Mesenchymal stem cell (in vitro differentiated cells and primary cell): ENCODE measurements around the gene ADAMTS18.

ENCODE experiments used
- DNase-seq: peaks from one replicate; pipeline ENCODE4 v3.0.0-alpha.2; 2013
- H2AFZ ChIP-seq: one replicate; pipeline ENCODE4 v1.6.1; 2013; ENCODE audit warnings: low read depth, mild to moderate bottlenecking, control low read depth, inconsistent platforms, low read length, moderate library complexity
- H2AK5ac ChIP-seq: 2 replicates; pipeline ENCODE4 v1.6.1; 2013; ENCODE audit warnings: low read length, moderate library complexity, mild to moderate bottlenecking, inconsistent platforms; ENCODE audit not compliant: severe bottlenecking
- H2BK120ac ChIP-seq: one replicate; pipeline ENCODE4 v1.6.1; 2013; ENCODE audit warnings: low read depth, mild to moderate bottlenecking, inconsistent platforms, low read length, moderate library complexity
- H2BK12ac ChIP-seq, 2 experiments: one replicate each; pipeline ENCODE4 v1.6.1; 2013; ENCODE audit warnings: inconsistent platforms in 2 of 2, low read length in 2 of 2, mild to moderate bottlenecking in 2 of 2, moderate library complexity in 2 of 2, control low read depth in 1 of 2
- H2BK15ac ChIP-seq: one replicate; pipeline ENCODE4 v1.6.1; 2013; ENCODE audit warnings: mild to moderate bottlenecking, low read depth, inconsistent platforms; ENCODE audit not compliant: poor library complexity, severe bottlenecking
- H2BK5ac ChIP-seq: 2 replicates; pipeline ENCODE4 v1.6.1; 2013; ENCODE audit warnings: low read depth, mild to moderate bottlenecking, low read length, control low read depth, inconsistent platforms; ENCODE audit not compliant: poor library complexity, severe bottlenecking
- H3K14ac ChIP-seq, 2 experiments: one replicate each; pipeline ENCODE4 v1.6.1; 2013; ENCODE audit warnings: inconsistent platforms in 2 of 2, low read length in 2 of 2, control low read depth in 1 of 2, mild to moderate bottlenecking in 1 of 2, moderate library complexity in 1 of 2
- H3K18ac ChIP-seq, 2 experiments: one replicate each; pipeline ENCODE4 v1.6.1; 2013; ENCODE audit warnings: inconsistent platforms in 2 of 2, low read length in 2 of 2, control low read depth in 1 of 2, low read depth in 1 of 2, mild to moderate bottlenecking in 1 of 2
- H3K23ac ChIP-seq, 2 experiments: one replicate each; pipeline ENCODE4 v1.6.1; 2013; ENCODE audit warnings: inconsistent platforms in 2 of 2, low read length in 2 of 2, mild to moderate bottlenecking in 2 of 2, moderate library complexity in 2 of 2, control low read depth in 1 of 2
- H3K27ac ChIP-seq: 2 replicates; pipeline ENCODE4 v1.5.1; 2013; ENCODE audit warnings: mild to moderate bottlenecking, moderate library complexity, low read length, control low read depth, inconsistent platforms; ENCODE audit not compliant: poor library complexity, severe bottlenecking
- H3K27me3 ChIP-seq, 2 experiments: 2 replicates each; pipeline versions ENCODE4 v1.6.1 to v1.7.0; 2013; ENCODE audit warnings: low read length in 2 of 2, mild to moderate bottlenecking in 2 of 2, moderate library complexity in 2 of 2, control low read depth in 1 of 2, inconsistent platforms in 1 of 2; ENCODE audit not compliant: control insufficient read depth in 1 of 2, insufficient read depth in 1 of 2
- H3K36me3 ChIP-seq, 2 experiments: 2 replicates each; pipeline versions ENCODE4 v1.6.1 to v1.7.0; 2013; ENCODE audit warnings: low read length in 2 of 2, control low read depth in 1 of 2, inconsistent platforms in 1 of 2, low read depth in 1 of 2, mild to moderate bottlenecking in 1 of 2; ENCODE audit not compliant: insufficient read depth in 2 of 2, control insufficient read depth in 1 of 2
- H3K4ac ChIP-seq, 2 experiments: one replicate each; pipeline ENCODE4 v1.6.1; 2013; ENCODE audit warnings: inconsistent platforms in 2 of 2, low read length in 2 of 2, mild to moderate bottlenecking in 2 of 2, moderate library complexity in 2 of 2, control low read depth in 1 of 2, low read depth in 1 of 2
- H3K4me1 ChIP-seq: 2 replicates; pipeline ENCODE4 v1.6.1; 2013; ENCODE audit warnings: low read depth, low read length, control low read depth; ENCODE audit not compliant: control insufficient read depth, insufficient read depth
- H3K4me2 ChIP-seq: 2 replicates; pipeline ENCODE4 v1.6.1; 2013; ENCODE audit warnings: low read length, mild to moderate bottlenecking, inconsistent platforms; ENCODE audit not compliant: poor library complexity, severe bottlenecking
- H3K4me3 ChIP-seq, 2 experiments: 2 replicates each; pipeline versions ENCODE4 v1.5.1 to v1.7.0; 2013; ENCODE audit warnings: low read length in 2 of 2, mild to moderate bottlenecking in 2 of 2, control low read depth in 1 of 2, low read depth in 1 of 2; ENCODE audit not compliant: insufficient read depth in 1 of 2
- H3K79me1 ChIP-seq: replicated peaks from 2 replicates; pipeline ENCODE4 v1.6.1; 2013; ENCODE audit warnings: mild to moderate bottlenecking, control low read depth, low read length, inconsistent platforms; ENCODE audit not compliant: poor library complexity, severe bottlenecking
- H3K9ac ChIP-seq: 2 replicates; pipeline ENCODE4 v1.7.0; 2013; ENCODE audit warnings: mild to moderate bottlenecking, low read length, moderate library complexity
- H3K9me3 ChIP-seq: 2 replicates; pipeline ENCODE4 v1.7.0; 2013; ENCODE audit warnings: mild to moderate bottlenecking, low read length; ENCODE audit not compliant: control insufficient read depth
- H4K8ac ChIP-seq: one replicate; pipeline ENCODE4 v1.6.1; 2013; ENCODE audit warnings: inconsistent platforms, mild to moderate bottlenecking, low read length, moderate library complexity
- H4K91ac ChIP-seq: one replicate; pipeline ENCODE4 v1.6.1; 2013; ENCODE audit warnings: mild to moderate bottlenecking, low read length, inconsistent platforms
- WGBS: methylation state at CpG from one replicate; pipeline ENCODE4 v1.1.7; 2013; ENCODE audit warnings: mixed read lengths; 5-methylcytosine and 5-hydroxymethylcytosine counted together

ADAMTS18 gene

GRCh38 chr16:77435272-77435820 lies 512 bp upstream of the ADAMTS18 start:
- Histone ChIP-seq H4K91ac (no peak overlapping the region), H3K4me2 (no peak overlapping the region), H3K4me1 (peaks cover 9% of the 10 kb centered on the region), H2AFZ (no peak overlapping the region), H2BK5ac (no peak overlapping the region), H3K4me3 (no peak overlapping the region), H3K14ac (no peak overlapping the region), H4K8ac (no peak overlapping the region), H3K27ac (no peak overlapping the region), H2BK12ac (no peak overlapping the region), H2BK120ac (no peak overlapping the region), H2BK15ac (no peak overlapping the region), H3K9me3 (no peaks in the 10 kb centered on the region), H3K18ac (no peak overlapping the region), H3K27me3 (peaks cover 52 to 60% of the 10 kb centered on the region in 2 experiments), H3K79me1 (no peaks in the 10 kb centered on the region), H2AK5ac (no peak overlapping the region), H3K36me3 (no peaks in the 10 kb centered on the region), H3K23ac (no peak overlapping the region), H3K9ac (no peak overlapping the region), H3K4ac (no peak overlapping the region)
- no peak for DNase-seq
- WGBS = 35% methylated on average over 19 of the region's 20 CpGs

- Histone ChIP-seq H2BK120ac (no peak overlapping the region), H3K79me1 (no peaks in the 10 kb centered on the region), H3K18ac (no peak overlapping the region), H3K14ac (no peak overlapping the region), H2AFZ (no peak overlapping the region), H3K4me1 (peaks cover 9% of the 10 kb centered on the region), H3K9ac (no peak overlapping the region), H2BK15ac (no peak overlapping the region), H3K4ac (no peak overlapping the region), H3K4me3 (no peak overlapping the region), H3K27me3 (peaks cover 51 to 67% of the 10 kb centered on the region in 2 experiments), H4K8ac (no peak overlapping the region), H4K91ac (no peak overlapping the region), H3K4me2 (no peak overlapping the region), H3K27ac (no peak overlapping the region), H3K9me3 (no peaks in the 10 kb centered on the region), H3K23ac (no peak overlapping the region), H3K36me3 (no peaks in the 10 kb centered on the region), H2AK5ac (no peak overlapping the region), H2BK5ac (no peak overlapping the region), H2BK12ac (no peak overlapping the region)
- DNase-seq = no peak
- 4% methylated on average over 14 of the region's 17 CpGs for WGBS
These were observed 758 bp downstream of the ADAMTS18 start for GRCh38 chr16:77434022-77434529.

GRCh38 chr16:77433146-77433545 lies 1.7 kb downstream of the ADAMTS18 start:
- Histone ChIP-seq H3K4me1 (peaks cover 9% of the 10 kb centered on the region), H3K9me3 (no peaks in the 10 kb centered on the region), H3K4me2 (no peak overlapping the region), H2BK120ac (no peak overlapping the region), H4K8ac (no peak overlapping the region), H2AK5ac (no peak overlapping the region), H3K79me1 (no peaks in the 10 kb centered on the region), H3K9ac (no peak overlapping the region), H3K18ac (no peak overlapping the region), H3K23ac (no peak overlapping the region), H3K27me3 (peaks cover 51 to 69% of the 10 kb centered on the region in 2 experiments), H2BK5ac (no peak overlapping the region), H2AFZ (no peak overlapping the region), H3K14ac (no peak overlapping the region), H3K4me3 (no peak overlapping the region), H3K36me3 (no peaks in the 10 kb centered on the region), H3K4ac (no peak overlapping the region), H4K91ac (no peak overlapping the region), H2BK12ac (no peak overlapping the region), H2BK15ac (no peak overlapping the region), H3K27ac (no peak overlapping the region)
- DNase-seq = no peak
- 74% methylated on average over 6 of the region's 6 CpGs for whole genome bisulfite sequencing

GRCh38 chr16:77432264-77432663 lies 2.6 kb downstream of the ADAMTS18 start:
- Histone ChIP-seq H2BK15ac (no peak overlapping the region), H3K27me3 (peaks cover 50 to 70% of the 10 kb centered on the region in 2 experiments), H3K4me1 (peaks cover 9% of the 10 kb centered on the region), H3K18ac (no peak overlapping the region), H2BK120ac (no peak overlapping the region), H4K8ac (no peak overlapping the region), H3K4me2 (no peak overlapping the region), H2AK5ac (no peak overlapping the region), H3K36me3 (no peaks in the 10 kb centered on the region), H3K9me3 (no peaks in the 10 kb centered on the region), H3K4me3 (no peak overlapping the region), H2BK5ac (no peak overlapping the region), H3K23ac (no peak overlapping the region), H3K9ac (no peak overlapping the region), H3K79me1 (no peaks in the 10 kb centered on the region), H2AFZ (no peak overlapping the region), H3K4ac (no peak overlapping the region), H2BK12ac (no peak overlapping the region), H4K91ac (no peak overlapping the region), H3K27ac (no peak overlapping the region), H3K14ac (no peak overlapping the region)
- no peak for DNase-seq
